DMS153 treated with DMSO at 0.1 percent for 48 hours (cell line): Measurements from ENCODE around the gene POU5F1.
A peak's percentile ranks its signal among the peaks of the same experiment; 100 is the strongest.
"Not testable (repeated sequence)": the region's sequence is repeated elsewhere in the genome, so short reads cannot be mapped to it uniquely, and the experiment has no call there.

Experiments used
- DNase-seq: peaks from one replicate; lab custom pipeline; 2025; ENCODE audit not compliant: unreplicated experiment; lab: John Stamatoyannopoulos, UW

POU5F1 gene

GRCh38 chr6:31170600-31170881 lies at the start of gene POU5F1:
TSS of gene POU5F1 (minus strand) at chr6:31170682. CDS start at chr6:31170620, 62 bp downstream.
- DNase-seq = no peak

- no peak for DNase-seq
These were observed 45.9 kb upstream of the POU5F1 start for GRCh38 chr6:31216208-31216898.

- not testable (repeated sequence) for DNase-seq
These were observed 44.7 kb upstream of the POU5F1 start for GRCh38 chr6:31215216-31215615.

- DNase-seq = no peak
These were observed 44.0 kb upstream of the POU5F1 start for GRCh38 chr6:31214516-31214915.

GRCh38 chr6:31210741-31211532 lies 40.5 kb upstream of the POU5F1 start:
- DNase-seq = no peak

- DNase-seq = no peak
These were observed 39.6 kb upstream of the POU5F1 start for GRCh38 chr6:31210123-31210522.

GRCh38 chr6:31209137-31209536 lies 38.7 kb upstream of the POU5F1 start:
- DNase-seq = no peak

- DNase-seq = no peak
These were observed 38.0 kb upstream of the POU5F1 start for GRCh38 chr6:31208506-31208905.

- no peak for DNase-seq
These were observed 35.2 kb upstream of the POU5F1 start for GRCh38 chr6:31205638-31206037.

- DNase-seq = no peak
These were observed 34.3 kb upstream of the POU5F1 start for GRCh38 chr6:31204751-31205145.

- peak; percentile 92 for DNase-seq
These were observed 33.0 kb upstream of the POU5F1 start for GRCh38 chr6:31203345-31203979.

GRCh38 chr6:31202259-31203166 lies 32.0 kb upstream of the POU5F1 start:
- DNase-seq = no peak

- not testable (repeated sequence) for DNase-seq
These were observed 28.6 kb upstream of the POU5F1 start for GRCh38 chr6:31199105-31199452.

- DNase-seq = peak; percentile 60
These were observed 27.2 kb upstream of the POU5F1 start for GRCh38 chr6:31197559-31198305.

- DNase-seq = not testable (repeated sequence)
These were observed 26.0 kb upstream of the POU5F1 start for GRCh38 chr6:31196251-31197022.

GRCh38 chr6:31195308-31195979 lies 25.0 kb upstream of the POU5F1 start:
- DNase-seq = not testable (repeated sequence)

- no peak for DNase-seq
These were observed 23.8 kb upstream of the POU5F1 start for GRCh38 chr6:31194061-31194834.

- DNase-seq = no peak
These were observed 22.7 kb upstream of the POU5F1 start for GRCh38 chr6:31193206-31193605.
